Calu3 (cell line): ENCODE results near the gene DHRS4. TPM values are rescaled to one million over a fixed set of nuclear protein-coding genes. Genes with fewer than 3 reads are reported as not detected.
A peak's percentile ranks its signal among the peaks of the same experiment; 100 is the strongest.
"Not testable (repeated sequence)": the region's sequence is repeated elsewhere in the genome, so short reads cannot be mapped to it uniquely, and the experiment has no call there.

ENCODE experiments used
- BruUV-seq: library from RNA; stranded (reverse); fragments of 400-500 nt; replicated peaks from 2 replicates; lab custom pipeline; 2021; lab: Mats Ljungman, UMichigan
- CTCF ChIA-PET: fragments of 300-600 bp; sonication (Branson Sonifier 250); formaldehyde crosslinking; loops from one replicate; lab custom pipeline; 2022; ENCODE audit warnings: antibody characterized with exemption; lab: Charles Lee
- DNase-seq: peaks from one replicate; pipeline ENCODE4 v3.0.0; 2022
- H3K27ac Mint-ChIP-seq: one replicate; pipeline ENCODE4 v1.8.0; 2022; ENCODE audit warnings: mixed read lengths; ENCODE audit not compliant: unreplicated experiment
- H3K27me3 Mint-ChIP-seq: one replicate; pipeline ENCODE4 v1.8.0; 2022; ENCODE audit warnings: mixed read lengths; ENCODE audit not compliant: unreplicated experiment
- H3K36me3 Mint-ChIP-seq: one replicate; pipeline ENCODE4 v1.8.0; 2022; ENCODE audit warnings: mild to moderate bottlenecking, moderate library complexity, mixed read lengths; ENCODE audit not compliant: insufficient read depth, unreplicated experiment
- H3K4me1 Mint-ChIP-seq: one replicate; pipeline ENCODE4 v1.8.0; 2022; ENCODE audit warnings: mild to moderate bottlenecking, low read depth, mixed read lengths; ENCODE audit not compliant: unreplicated experiment
- H3K4me3 Mint-ChIP-seq: one replicate; pipeline ENCODE4 v1.8.0; 2022; ENCODE audit warnings: mild to moderate bottlenecking, low read depth, moderate library complexity, mixed read lengths; ENCODE audit not compliant: unreplicated experiment
- H3K9me3 Mint-ChIP-seq: one replicate; pipeline ENCODE4 v1.8.0; 2022; ENCODE audit warnings: low read depth, mixed read lengths; ENCODE audit not compliant: unreplicated experiment
- intact Hi-C: fragments of 100-400 bp; cut with micrococcal nuclease; formaldehyde crosslinking; loops from one replicate; pipeline ENCODE4 v1.10.0; 2022; ENCODE audit not compliant: unreplicated experiment
- total RNA-seq: library from RNA; stranded (reverse); gene quantifications from 2 replicates; pipeline ENCODE4 v1.2.3, GENCODE V29; 2022

DHRS4 gene
- total RNA-seq, 1 experiment from 2014 or later: 19.0 TPM

- intact Hi-C loops, H3K9me3 Mint-ChIP-seq, H3K27me3 Mint-ChIP-seq, CTCF ChIA-PET, H3K4me1 Mint-ChIP-seq, BruUV-seq, H3K27ac Mint-ChIP-seq, H3K4me3 Mint-ChIP-seq, H3K36me3 Mint-ChIP-seq, DNase-seq: not testable (repeated sequence)
Measured at GRCh38 chr14:23996009-23996408, 42.4 kb downstream of the DHRS4 start.

GRCh38 chr14:23996825-23997224 lies 43.3 kb downstream of the DHRS4 start:
- CTCF ChIA-PET, H3K4me1 Mint-ChIP-seq, H3K4me3 Mint-ChIP-seq, H3K27me3 Mint-ChIP-seq, intact Hi-C loops, H3K27ac Mint-ChIP-seq, H3K9me3 Mint-ChIP-seq, BruUV-seq, H3K36me3 Mint-ChIP-seq, DNase-seq: not testable (repeated sequence)

DNA sequence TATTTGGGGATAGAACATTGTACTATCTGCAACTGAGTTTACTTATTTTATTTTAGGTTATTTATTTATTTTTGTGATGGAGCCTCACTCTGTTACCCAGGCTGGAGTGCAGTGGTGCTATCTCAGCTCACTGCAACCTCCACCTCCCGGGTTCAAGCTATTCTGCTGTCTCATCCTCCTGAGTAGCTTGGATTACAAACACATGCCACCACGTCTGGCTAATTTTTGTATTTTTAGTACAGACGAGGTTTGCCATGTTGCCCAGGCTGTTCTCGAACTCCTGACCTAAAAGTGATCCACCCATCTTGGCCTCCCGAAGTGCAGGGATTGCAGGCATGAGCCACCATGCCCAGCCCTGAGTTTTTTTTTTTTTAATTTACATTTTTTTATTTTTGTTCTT lies 46.1 kb downstream of the DHRS4 start:
- intact Hi-C loops, H3K4me3 Mint-ChIP-seq, H3K4me1 Mint-ChIP-seq, CTCF ChIA-PET, H3K9me3 Mint-ChIP-seq, H3K27ac Mint-ChIP-seq, DNase-seq, H3K36me3 Mint-ChIP-seq, H3K27me3 Mint-ChIP-seq, BruUV-seq: not testable (repeated sequence)

- H3K9me3 Mint-ChIP-seq, DNase-seq, intact Hi-C loops, H3K4me1 Mint-ChIP-seq, H3K4me3 Mint-ChIP-seq, CTCF ChIA-PET, H3K36me3 Mint-ChIP-seq, H3K27me3 Mint-ChIP-seq, H3K27ac Mint-ChIP-seq, BruUV-seq: not testable (repeated sequence)
Measured at GRCh38 chr14:24001078-24001477, 47.5 kb downstream of the DHRS4 start.

DNA sequence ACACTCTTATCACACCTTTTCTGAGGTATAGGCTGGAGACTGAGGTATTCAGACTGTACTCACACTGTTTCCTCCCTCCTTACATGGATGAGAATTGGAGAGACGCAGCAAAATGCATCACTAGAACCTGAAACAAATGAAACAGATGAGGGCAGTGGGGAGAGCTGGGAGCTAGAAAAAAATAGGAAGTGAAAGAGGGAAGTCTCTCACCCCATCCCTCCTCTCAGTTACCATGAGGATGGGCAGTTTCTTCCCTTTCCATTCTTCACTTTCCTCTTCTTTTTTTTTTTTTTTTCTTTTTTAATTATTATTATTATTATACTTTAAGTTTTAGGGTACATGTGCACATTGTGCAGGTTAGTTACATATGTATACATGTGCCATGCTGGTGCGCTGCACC lies 48.1 kb downstream of the DHRS4 start:
- H3K36me3 Mint-ChIP-seq, DNase-seq, CTCF ChIA-PET, H3K4me1 Mint-ChIP-seq, BruUV-seq, H3K27me3 Mint-ChIP-seq, intact Hi-C loops, H3K9me3 Mint-ChIP-seq, H3K27ac Mint-ChIP-seq, H3K4me3 Mint-ChIP-seq: not testable (repeated sequence)

DNA sequence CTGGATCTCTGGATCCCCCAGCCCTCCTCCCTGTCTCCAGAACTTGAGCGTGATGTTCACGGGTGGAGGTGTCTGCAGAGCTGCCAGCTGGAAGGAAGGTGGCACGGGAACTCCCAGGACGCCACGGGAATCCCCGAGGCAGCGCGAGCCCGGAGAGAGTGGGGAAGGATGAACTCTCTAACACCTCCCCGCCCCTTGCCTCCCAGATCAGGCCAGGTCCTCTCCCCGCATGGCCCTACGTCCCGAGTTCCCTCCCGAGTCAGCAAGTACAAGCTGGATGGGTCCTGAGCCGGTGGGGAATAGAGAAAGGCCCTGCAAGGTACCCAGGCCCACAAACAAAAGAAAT lies 52.9 kb downstream of the DHRS4 start:
- H3K4me1 Mint-ChIP-seq, DNase-seq, H3K9me3 Mint-ChIP-seq, H3K27ac Mint-ChIP-seq, BruUV-seq, intact Hi-C loops, H3K36me3 Mint-ChIP-seq, CTCF ChIA-PET, H3K4me3 Mint-ChIP-seq: not testable (repeated sequence)
- peaks cover 26% of the 10 kb centered on the region for H3K27me3 Mint-ChIP-seq

- H3K9me3 Mint-ChIP-seq, H3K4me1 Mint-ChIP-seq, intact Hi-C loops, CTCF ChIA-PET, H3K27ac Mint-ChIP-seq, H3K36me3 Mint-ChIP-seq, BruUV-seq: not testable (repeated sequence)
- peaks cover 29% of the 10 kb centered on the region for H3K27me3 Mint-ChIP-seq
- H3K4me3 Mint-ChIP-seq: peak overlapping the region; percentile 13
- peak; percentile 31 for DNase-seq
Measured at GRCh38 chr14:24006817-24007652, 53.5 kb downstream of the DHRS4 start.
